Fibroblast of the aortic adventitia (primary cell): ENCODE results near the gene CKAP2L. TPM values are rescaled to one million over a fixed set of nuclear protein-coding genes. Genes with fewer than 3 reads are reported as not detected.

Experiments used
- DNase-seq: peaks from one replicate; pipeline ENCODE4 v3.0.0-alpha.2; 2010; ENCODE audit warnings: low read depth
- H3K4me3 ChIP-seq: 2 replicates; pipeline ENCODE4 v1.5.1; 2011; ENCODE audit warnings: low read depth, mild to moderate bottlenecking, control low read depth, low read length, moderate library complexity
- CTCF ChIP-seq: IDR thresholded peaks from 2 replicates; pipeline ENCODE4 v1.5.1; 2011; ENCODE audit warnings: mild to moderate bottlenecking, low read length, control low read depth, inconsistent platforms; ENCODE audit not compliant: insufficient read depth
- total RNA-seq: library from RNA; depleted of rRNA; stranded (reverse); fragments of >200 nt; gene quantifications from 2 replicates; pipeline ENCODE4 v1.2.3, GENCODE V29; 2012; ENCODE audit warnings: low replicate concordance

CKAP2L gene
- total RNA-seq, result 2.7 and 26.4 TPM in 2 replicates

GRCh38 chr2:112764071-112765044, at the start of gene CKAP2L:
Gene CKAP2L (minus strand): TSS chr2:112764609. CDS start chr2:112764598, 11 bp downstream.
- H3K4me3 ChIP-seq, result peak within 1 kb of the TSS; percentile 79
- DNase-seq, result peak; percentile 97
- no peak for TF ChIP-seq CTCF

- TF ChIP-seq CTCF, result no peak
- peak; percentile 74 for DNase-seq
- H3K4me3 ChIP-seq, result no peak overlapping the region
Measured at GRCh38 chr2:112813280-112813966, 49.0 kb upstream of the CKAP2L start.

GRCh38 chr2:112812318-112813267, 48.2 kb upstream of the CKAP2L start:
- no peak overlapping the region for H3K4me3 ChIP-seq
- DNase-seq, result peak; percentile 62
- no peak for TF ChIP-seq CTCF

- H3K4me3 ChIP-seq, result no peak overlapping the region
- TF ChIP-seq CTCF, result no peak
- DNase-seq, result peak; percentile 78
Measured at GRCh38 chr2:112811841-112812306, 47.5 kb upstream of the CKAP2L start.

- H3K4me3 ChIP-seq, result no peak overlapping the region
- TF ChIP-seq CTCF, result no peak
- DNase-seq, result no peak
Measured at GRCh38 chr2:112811276-112811831, 46.9 kb upstream of the CKAP2L start.

GRCh38 chr2:112809112-112809511, 44.7 kb upstream of the CKAP2L start:
- no peak for DNase-seq
- H3K4me3 ChIP-seq, result no peak overlapping the region
- TF ChIP-seq CTCF, result no peak
